GM18870 (cell line): ENCODE measurements around the gene PHACTR4.
"Not testable (repeated sequence)": the region's sequence is repeated elsewhere in the genome, so short reads cannot be mapped to it uniquely, and the experiment has no call there.

Source experiments
- ATAC-seq: cut with Tn5 transposase; IDR thresholded peaks from one replicate; pipeline ENCODE4 v1.9.1; 2021; ENCODE audit warnings: moderate library complexity; ENCODE audit not compliant: unreplicated experiment

PHACTR4 gene

GRCh38 chr1:28519946-28520725 lies 150.6 kb downstream of the PHACTR4 start:
- no peak for ATAC-seq

GRCh38 chr1:28520796-28521195 lies 151.3 kb downstream of the PHACTR4 start:
- ATAC-seq, result not testable (repeated sequence)

GRCh38 chr1:28521502-28522164 lies 152.1 kb downstream of the PHACTR4 start:
- ATAC-seq, result no peak

- ATAC-seq, result not testable (repeated sequence)
Measured at GRCh38 chr1:28522537-28522936, 153.0 kb downstream of the PHACTR4 start.

GRCh38 chr1:28525002-28525642 lies 155.6 kb downstream of the PHACTR4 start:
- ATAC-seq, result not testable (repeated sequence)

GRCh38 chr1:28526886-28527285 lies 157.3 kb downstream of the PHACTR4 start:
- ATAC-seq, result no peak

DNA sequence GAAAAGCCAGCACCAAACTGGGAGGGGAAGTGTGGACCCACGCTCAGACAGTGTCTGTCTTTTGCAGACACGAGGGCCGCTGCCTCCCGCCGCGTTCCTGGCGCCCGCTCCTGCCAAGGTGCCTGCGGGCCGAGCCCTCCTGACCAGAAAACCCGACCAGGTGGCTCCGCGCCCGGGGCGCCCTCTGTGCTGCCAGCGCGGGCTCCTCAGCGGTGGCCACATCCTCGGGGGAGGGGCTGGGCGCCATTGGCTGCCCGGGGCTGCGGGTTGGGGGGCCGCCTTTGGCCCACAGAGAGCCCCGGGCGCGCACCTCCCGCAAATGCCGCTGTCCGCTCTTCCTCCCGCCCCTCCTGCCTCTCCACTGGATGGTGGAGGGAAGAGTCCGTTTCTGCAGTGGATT lies 160.9 kb downstream of the PHACTR4 start:
- ATAC-seq, result no peak

DNA sequence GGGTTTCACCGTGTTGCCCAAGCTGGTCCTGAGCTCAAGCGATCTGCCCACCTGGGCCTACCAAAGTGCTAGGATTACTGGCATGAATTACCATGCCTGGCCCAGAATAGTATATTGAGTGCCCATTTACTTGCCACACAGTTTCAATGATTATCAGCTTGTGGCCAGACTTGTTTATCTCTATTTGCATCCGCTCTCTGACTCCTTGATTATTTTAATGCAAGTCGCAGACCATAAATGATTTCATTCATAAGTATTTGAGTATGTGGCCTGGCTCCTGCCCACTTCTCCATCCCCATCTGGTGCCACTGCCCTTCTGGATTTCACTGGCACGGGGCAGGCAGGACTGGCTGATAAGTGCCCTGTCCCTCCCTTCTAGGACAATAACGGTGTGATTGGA lies 165.1 kb downstream of the PHACTR4 start:
- no peak for ATAC-seq

DNA sequence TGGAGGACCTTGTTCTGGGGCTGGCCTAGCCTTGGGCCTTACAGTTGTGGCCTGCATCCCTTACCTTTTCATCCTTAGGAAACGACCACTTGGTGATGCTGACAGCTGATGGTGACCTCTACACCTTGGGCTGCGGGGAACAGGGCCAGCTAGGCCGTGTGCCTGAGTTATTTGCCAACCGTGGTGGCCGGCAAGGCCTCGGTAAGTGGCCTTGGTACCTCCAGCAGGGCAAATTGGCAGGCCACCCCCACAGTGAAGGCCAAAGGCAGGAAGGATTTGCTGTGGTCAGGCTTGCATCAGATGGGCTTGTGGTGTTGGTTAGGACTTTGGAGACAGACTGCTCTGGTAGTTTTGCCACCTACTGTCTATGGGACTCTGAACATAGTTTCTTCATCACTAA lies 165.6 kb downstream of the PHACTR4 start:
- no peak for ATAC-seq

GRCh38 chr1:28537457-28538199 lies 168.1 kb downstream of the PHACTR4 start:
- ATAC-seq, result no peak

- ATAC-seq, result no peak
Measured at GRCh38 chr1:28538286-28538685, 168.7 kb downstream of the PHACTR4 start.

DNA sequence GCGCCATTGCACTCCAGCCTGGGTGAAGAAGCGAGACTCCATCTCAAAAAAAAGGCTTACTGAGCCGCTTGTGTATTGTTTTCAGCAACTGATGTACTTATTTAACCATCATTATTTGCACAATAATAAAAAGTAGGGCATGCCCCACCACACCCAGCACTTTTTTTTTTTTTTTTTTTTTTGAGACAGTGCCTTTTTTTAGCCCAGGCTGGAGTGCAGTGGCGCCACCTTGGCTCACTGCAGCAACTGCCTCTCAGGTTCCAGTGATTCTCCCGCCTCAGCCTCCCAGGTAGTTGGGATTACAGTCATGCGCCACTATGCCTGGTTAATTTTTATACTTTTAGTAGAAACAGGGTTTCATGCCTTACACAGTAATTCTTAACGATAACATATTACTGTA lies 171.1 kb downstream of the PHACTR4 start:
- no peak for ATAC-seq

GRCh38 chr1:28541414-28542015 lies 172.0 kb downstream of the PHACTR4 start:
- not testable (repeated sequence) for ATAC-seq

DNA sequence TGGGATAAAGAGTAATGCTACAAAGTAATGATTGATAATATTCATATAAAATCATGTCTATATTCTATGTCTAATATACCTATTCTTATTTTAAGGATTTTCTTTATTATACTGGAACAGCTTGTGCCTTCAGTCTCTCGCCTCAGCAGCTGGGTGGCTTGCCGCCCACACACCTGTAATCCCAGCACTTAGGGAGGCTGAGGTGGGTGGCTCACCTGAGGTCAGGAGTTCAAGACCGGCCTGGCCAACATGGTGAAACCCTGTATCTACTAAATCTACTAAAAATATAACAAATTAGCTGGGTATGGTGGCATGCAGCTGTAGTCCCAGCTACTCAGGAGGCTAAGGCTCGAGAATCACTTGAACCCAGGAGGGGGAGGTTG lies 175.7 kb downstream of the PHACTR4 start:
- no peak for ATAC-seq

DNA sequence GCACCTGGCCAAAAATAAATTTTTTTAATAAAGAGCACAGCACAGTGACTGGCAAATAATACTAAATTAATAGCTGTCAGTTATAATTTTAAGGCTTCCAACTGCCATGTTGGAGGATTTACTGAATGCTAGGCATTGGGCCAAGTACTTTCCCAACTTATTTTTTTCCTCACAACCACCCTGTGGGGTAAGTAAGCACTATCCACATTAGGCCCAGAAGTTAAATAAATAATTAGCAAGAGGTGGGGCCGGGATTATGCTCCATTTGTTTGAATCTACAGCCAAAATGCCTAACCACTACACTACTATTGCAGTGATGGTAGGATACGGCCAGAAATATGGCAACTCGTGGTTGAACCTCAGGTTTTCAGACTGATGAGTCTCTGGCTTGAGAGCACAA lies 178.8 kb downstream of the PHACTR4 start:
- ATAC-seq, result no peak
